ENCODE data around the gene TUBGCP2. TPM values are rescaled to one million over a fixed set of nuclear protein-coding genes. Genes with fewer than 3 reads are reported as not detected.

TUBGCP2 gene
- total RNA-seq, 1 donor from 2014 or later = 56.2 TPM

DNA sequence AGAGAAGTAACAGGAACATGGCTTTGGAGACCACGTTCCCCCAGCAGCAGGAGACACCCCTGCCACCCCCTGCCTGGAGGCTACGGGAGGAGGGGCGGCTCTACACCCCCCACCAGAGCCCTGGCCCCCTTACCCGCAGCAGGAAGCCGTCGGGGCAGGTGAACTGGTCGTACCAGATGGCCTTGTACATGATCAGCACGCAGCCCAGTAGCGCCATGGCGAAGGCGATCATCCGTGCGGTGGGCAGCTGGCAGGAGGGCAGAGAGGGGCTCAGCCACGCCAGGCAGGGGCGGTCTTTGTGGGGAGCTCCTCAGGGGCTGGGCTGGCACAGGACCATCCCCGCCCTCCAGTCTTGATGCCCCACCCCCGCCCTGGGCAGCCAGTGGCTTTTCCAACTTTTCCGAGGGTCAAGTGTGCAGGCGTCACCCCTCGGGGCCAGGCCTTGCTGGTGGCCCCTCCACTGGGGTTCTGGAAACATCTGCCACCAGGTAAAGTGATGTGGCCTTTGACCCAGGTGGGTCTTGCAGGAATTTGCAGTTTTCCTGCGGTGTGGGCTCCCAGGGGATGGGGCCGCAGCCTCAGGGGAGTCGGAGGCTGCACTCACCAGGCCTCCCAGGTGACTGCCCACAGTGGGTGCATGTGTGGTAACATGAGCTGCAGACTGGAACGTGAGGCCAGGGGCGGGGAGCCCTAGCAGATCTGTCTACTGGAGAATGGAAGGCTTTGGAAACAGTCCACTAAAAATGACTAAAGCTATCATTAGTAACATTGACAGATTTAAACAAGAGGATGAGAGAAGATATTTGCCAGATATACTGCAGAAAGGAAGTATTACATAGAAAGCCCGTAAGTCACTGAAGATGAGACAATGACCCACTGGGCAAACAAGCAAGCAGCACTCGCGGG lies 18.3 kb upstream of the TUBGCP2 start:
- H3K4me2 ChIP-seq (ENCODE audit: low read length) = peak overlapping the region; percentile 21
- Mint-ChIP-seq H3K27me3 (ENCODE audit: low read depth, unreplicated experiment) (peaks cover 36% of the 10 kb centered on the region), H3K4me3 (ENCODE audit: unreplicated experiment) (no peak overlapping the region), H3K36me3 (ENCODE audit: low read depth, unreplicated experiment) (no peaks in the 10 kb centered on the region), H3K4me1 (ENCODE audit: low read depth, unreplicated experiment) (peaks cover 7% of the 10 kb centered on the region), H3K9me3 (ENCODE audit: unreplicated experiment) (no peaks in the 10 kb centered on the region), H3K27ac (ENCODE audit: unreplicated experiment) (peak overlapping the region; percentile 41)
- H3K27me3 ChIP-seq (ENCODE audit: insufficient read depth, low read length) = peaks cover 22% of the 10 kb centered on the region
- H3K4me3 ChIP-seq (ENCODE audit: insufficient read depth, low read depth, low read length) = no peak overlapping the region
- H3K79me2 ChIP-seq (ENCODE audit: insufficient read depth, low read length) = no peaks in the 10 kb centered on the region
- FAIRE-seq = no peak
- TF ChIP-seq, protein P1, sequence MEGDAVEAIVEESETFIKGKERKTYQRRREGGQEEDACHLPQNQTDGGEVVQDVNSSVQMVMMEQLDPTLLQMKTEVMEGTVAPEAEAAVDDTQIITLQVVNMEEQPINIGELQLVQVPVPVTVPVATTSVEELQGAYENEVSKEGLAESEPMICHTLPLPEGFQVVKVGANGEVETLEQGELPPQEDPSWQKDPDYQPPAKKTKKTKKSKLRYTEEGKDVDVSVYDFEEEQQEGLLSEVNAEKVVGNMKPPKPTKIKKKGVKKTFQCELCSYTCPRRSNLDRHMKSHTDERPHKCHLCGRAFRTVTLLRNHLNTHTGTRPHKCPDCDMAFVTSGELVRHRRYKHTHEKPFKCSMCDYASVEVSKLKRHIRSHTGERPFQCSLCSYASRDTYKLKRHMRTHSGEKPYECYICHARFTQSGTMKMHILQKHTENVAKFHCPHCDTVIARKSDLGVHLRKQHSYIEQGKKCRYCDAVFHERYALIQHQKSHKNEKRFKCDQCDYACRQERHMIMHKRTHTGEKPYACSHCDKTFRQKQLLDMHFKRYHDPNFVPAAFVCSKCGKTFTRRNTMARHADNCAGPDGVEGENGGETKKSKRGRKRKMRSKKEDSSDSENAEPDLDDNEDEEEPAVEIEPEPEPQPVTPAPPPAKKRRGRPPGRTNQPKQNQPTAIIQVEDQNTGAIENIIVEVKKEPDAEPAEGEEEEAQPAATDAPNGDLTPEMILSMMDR (IDR thresholded peaks at IDR 0.05; ENCODE audit: insufficient read depth, low read depth, low read length) = no peak
- TF ChIP-seq EZH2 (IDR thresholded peaks at IDR 0.05; ENCODE audit: insufficient read depth, low read length) = no peak
- no peak overlapping the region for H3K9ac ChIP-seq (ENCODE audit: low read length)
- H3K4me1 ChIP-seq (ENCODE audit: insufficient read depth, low read length) = peaks cover 30% of the 10 kb centered on the region
- no peak overlapping the region for H2AFZ ChIP-seq (ENCODE audit: low read depth, low read length)
- no peaks in the 10 kb centered on the region for H4K20me1 ChIP-seq (ENCODE audit: insufficient read depth, low read length)
- peak; percentile 42 for DNase-seq (ENCODE audit: low read depth)
- H3K9me3 ChIP-seq (ENCODE audit: insufficient read depth, low read depth, low read length) = no peaks in the 10 kb centered on the region
- H3K36me3 ChIP-seq (ENCODE audit: insufficient read depth, low read length) = no peaks in the 10 kb centered on the region
- H3K27ac ChIP-seq (ENCODE audit: low read depth, low read length) = no peak overlapping the region

DNA sequence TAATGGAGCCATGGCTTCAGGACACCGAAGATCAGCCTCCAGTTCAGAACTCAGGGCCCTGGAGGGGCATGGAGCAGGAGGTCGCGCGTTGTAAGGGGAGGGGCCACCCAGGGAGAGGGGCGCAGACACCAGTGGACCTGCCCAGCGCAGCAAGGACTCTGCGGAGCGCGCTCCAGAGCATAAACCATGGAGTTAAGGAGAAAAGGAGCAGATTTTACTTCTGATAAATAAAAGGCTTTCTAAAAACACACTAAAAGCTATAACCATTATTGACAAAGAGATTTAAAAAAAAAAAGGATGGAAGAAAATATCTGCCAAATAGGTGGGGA lies 17.5 kb upstream of the TUBGCP2 start:
- FAIRE-seq (no peak), DNase-seq (ENCODE audit: low read depth) (no peak)
- Histone ChIP-seq H3K27me3 (ENCODE audit: insufficient read depth, low read length) (peaks cover 16% of the 10 kb centered on the region), H3K4me3 (ENCODE audit: insufficient read depth, low read depth, low read length) (no peak overlapping the region), H3K36me3 (ENCODE audit: insufficient read depth, low read length) (no peaks in the 10 kb centered on the region), H4K20me1 (ENCODE audit: insufficient read depth, low read length) (no peaks in the 10 kb centered on the region), H3K79me2 (ENCODE audit: insufficient read depth, low read length) (no peaks in the 10 kb centered on the region), H2AFZ (ENCODE audit: low read depth, low read length) (peak overlapping the region; percentile 75), H3K9ac (ENCODE audit: low read length) (no peak overlapping the region), H3K9me3 (ENCODE audit: insufficient read depth, low read depth, low read length) (no peaks in the 10 kb centered on the region), H3K4me2 (ENCODE audit: low read length) (peak overlapping the region; percentile 78), H3K27ac (ENCODE audit: low read depth, low read length) (no peak overlapping the region), H3K4me1 (ENCODE audit: insufficient read depth, low read length) (peaks cover 30% of the 10 kb centered on the region)
- Mint-ChIP-seq H3K9me3 (ENCODE audit: unreplicated experiment) (no peaks in the 10 kb centered on the region), H3K36me3 (ENCODE audit: low read depth, unreplicated experiment) (no peaks in the 10 kb centered on the region), H3K4me1 (ENCODE audit: low read depth, unreplicated experiment) (peaks cover 7% of the 10 kb centered on the region), H3K27me3 (ENCODE audit: low read depth, unreplicated experiment) (peaks cover 29% of the 10 kb centered on the region), H3K27ac (ENCODE audit: unreplicated experiment) (no peak overlapping the region), H3K4me3 (ENCODE audit: unreplicated experiment) (no peak overlapping the region)
- TF ChIP-seq, protein P1 (IDR thresholded peaks at IDR 0.05; ENCODE audit: insufficient read depth, low read depth, low read length) = no peak
- no peak for TF ChIP-seq EZH2 (IDR thresholded peaks at IDR 0.05; ENCODE audit: insufficient read depth, low read length)
